ENCODE results near the gene SGCA.

The SGCA gene

DNA sequence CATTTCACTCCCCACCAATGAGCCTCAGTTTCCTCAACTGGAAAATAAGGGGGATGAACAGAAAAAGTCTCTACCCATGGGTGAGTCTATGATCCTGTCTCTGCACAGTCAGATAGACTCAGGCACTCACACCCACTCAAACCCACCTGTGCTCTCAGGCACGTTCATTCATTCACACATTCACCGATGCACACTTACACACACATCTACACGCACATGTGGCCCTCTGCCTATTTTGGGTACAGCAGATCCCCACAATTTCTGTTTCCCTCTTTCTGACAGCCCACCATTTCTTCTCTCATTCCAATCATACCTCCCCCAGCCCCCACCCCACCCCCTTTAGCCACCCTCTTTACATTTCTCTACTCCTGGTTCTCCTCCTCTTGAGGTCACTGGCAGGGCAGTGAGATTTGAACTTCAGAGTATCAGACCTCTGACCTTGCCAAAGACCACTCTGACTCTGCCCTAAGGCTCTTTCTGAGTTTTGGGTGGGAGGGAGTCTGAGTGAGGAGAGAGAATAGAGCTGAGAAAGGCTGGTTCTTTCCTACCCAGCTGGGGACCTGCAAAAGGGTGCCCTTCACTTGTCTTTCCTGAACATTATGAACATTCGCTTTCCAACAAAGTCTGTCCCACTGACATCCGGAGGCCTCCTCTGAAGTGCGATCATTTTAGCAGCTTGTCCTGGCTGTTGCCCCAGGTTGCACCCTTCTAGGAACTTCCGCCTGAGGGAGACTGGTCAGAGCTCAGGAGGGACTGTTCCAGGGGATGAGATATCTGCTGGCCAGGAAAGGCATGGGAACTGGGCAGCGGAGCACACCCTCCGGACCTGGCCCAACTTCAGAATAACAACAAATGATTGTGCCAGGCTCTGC, 45.7 kb downstream of the SGCA start:
- H3K36me3 ChIP-seq (ENCODE audit: control insufficient read depth, insufficient read depth, low read length, severe bottlenecking), result no peaks in the 10 kb centered on the region
- DNase-seq (ENCODE audit: low read depth), result peak; percentile 32
- no peaks in the 10 kb centered on the region for H3K9me3 ChIP-seq (ENCODE audit: control insufficient read depth, low read length)
- H3K4me3 ChIP-seq (ENCODE audit: low read length), result peak overlapping the region; percentile 74
- peaks cover 68% of the 10 kb centered on the region for H3K4me1 ChIP-seq (ENCODE audit: control insufficient read depth, insufficient read depth, low read length)
- peak overlapping the region; percentile 94 for H3K9ac ChIP-seq (ENCODE audit: low read length)
- H3K27me3 ChIP-seq (replicated peaks; ENCODE audit: control insufficient read depth, insufficient read depth, low read length), result no peaks in the 10 kb centered on the region

GRCh38 chr17:50212121-50212843, 46.5 kb downstream of the SGCA start:
- Histone ChIP-seq H3K4me1 (ENCODE audit: control insufficient read depth, insufficient read depth, low read length) (peaks cover 68% of the 10 kb centered on the region), H3K9ac (ENCODE audit: low read length) (peak overlapping the region; percentile 60), H3K9me3 (ENCODE audit: control insufficient read depth, low read length) (no peaks in the 10 kb centered on the region), H3K27me3 (replicated peaks; ENCODE audit: control insufficient read depth, insufficient read depth, low read length) (no peaks in the 10 kb centered on the region), H3K36me3 (ENCODE audit: control insufficient read depth, insufficient read depth, low read length, severe bottlenecking) (no peaks in the 10 kb centered on the region), H3K4me3 (ENCODE audit: low read length) (peak overlapping the region; percentile 36)
- DNase-seq (ENCODE audit: low read depth), result peak; percentile 56

- DNase-seq (ENCODE audit: low read depth), result no peak
- Histone ChIP-seq H3K4me1 (ENCODE audit: control insufficient read depth, insufficient read depth, low read length) (peaks cover 71% of the 10 kb centered on the region), H3K27me3 (replicated peaks; ENCODE audit: control insufficient read depth, insufficient read depth, low read length) (no peaks in the 10 kb centered on the region), H3K9ac (ENCODE audit: low read length) (no peak overlapping the region), H3K4me3 (ENCODE audit: low read length) (no peak overlapping the region), H3K9me3 (ENCODE audit: control insufficient read depth, low read length) (no peaks in the 10 kb centered on the region), H3K36me3 (ENCODE audit: control insufficient read depth, insufficient read depth, low read length, severe bottlenecking) (no peaks in the 10 kb centered on the region)
Observed at GRCh38 chr17:50213026-50214022, 47.5 kb downstream of the SGCA start.

DNA sequence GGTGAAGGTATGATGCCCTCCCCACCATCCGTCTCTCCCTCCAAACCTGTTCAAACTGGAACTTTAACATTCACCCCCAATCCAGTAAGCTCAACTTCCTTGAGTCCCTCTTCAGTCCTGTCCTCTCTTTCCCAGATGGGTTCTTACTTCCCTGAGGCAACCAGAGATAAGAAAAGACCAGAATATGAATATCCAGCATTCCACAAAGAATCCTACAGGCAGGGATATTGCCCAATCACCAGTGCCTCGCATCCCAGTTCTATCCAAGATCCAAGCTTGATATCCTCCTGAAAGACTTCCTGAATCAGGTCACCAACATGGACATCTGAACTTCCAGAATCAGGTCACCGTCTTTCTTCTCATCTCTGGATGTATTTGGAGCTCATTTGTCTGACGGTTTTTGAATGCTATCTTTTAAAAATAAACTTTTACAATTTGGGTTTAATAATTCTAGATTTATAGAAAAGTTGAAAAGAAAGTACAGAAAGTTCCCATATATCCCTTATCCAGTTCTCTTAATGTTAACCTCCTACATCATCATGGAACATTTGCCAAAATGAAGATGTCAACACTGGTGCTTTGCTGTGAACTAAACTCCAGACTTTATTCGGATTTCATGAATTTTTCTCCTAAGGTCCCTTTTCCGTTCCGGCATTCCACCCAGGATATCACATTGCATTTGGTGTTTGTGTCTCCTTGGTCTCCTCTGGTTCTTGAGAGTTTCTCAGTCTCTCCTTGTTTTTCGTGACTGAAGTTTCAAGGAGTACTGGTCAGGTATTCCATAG, 49.4 kb downstream of the SGCA start:
- H3K4me3 ChIP-seq (ENCODE audit: low read length), result no peak overlapping the region
- DNase-seq (ENCODE audit: low read depth), result peak; percentile 45
- no peaks in the 10 kb centered on the region for H3K9me3 ChIP-seq (ENCODE audit: control insufficient read depth, low read length)
- H3K4me1 ChIP-seq (ENCODE audit: control insufficient read depth, insufficient read depth, low read length), result peaks cover 74% of the 10 kb centered on the region
- H3K36me3 ChIP-seq (ENCODE audit: control insufficient read depth, insufficient read depth, low read length, severe bottlenecking), result no peaks in the 10 kb centered on the region
- H3K27me3 ChIP-seq (replicated peaks; ENCODE audit: control insufficient read depth, insufficient read depth, low read length), result no peaks in the 10 kb centered on the region
- H3K9ac ChIP-seq (ENCODE audit: low read length), result peak overlapping the region; percentile 30

DNA sequence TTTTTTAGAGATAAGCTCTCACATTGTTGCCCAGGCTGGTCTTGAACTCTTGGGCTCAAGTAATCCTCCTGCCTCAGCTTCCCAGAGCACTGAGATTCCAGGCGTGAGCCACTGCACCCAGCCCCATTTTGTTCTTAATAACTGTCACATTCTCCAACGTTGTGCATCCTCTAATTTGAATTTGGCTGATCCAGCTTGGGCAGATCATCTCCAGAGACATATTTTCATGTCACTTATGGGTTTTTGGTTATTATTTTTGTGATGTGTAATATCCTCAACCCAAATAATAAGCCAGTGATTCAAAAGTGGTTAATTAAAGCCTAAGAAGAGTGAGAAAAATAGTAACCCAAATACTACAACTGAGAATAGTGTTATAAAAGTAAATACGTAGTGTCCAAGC, 51.8 kb downstream of the SGCA start:
- Histone ChIP-seq H3K27me3 (replicated peaks; ENCODE audit: control insufficient read depth, insufficient read depth, low read length) (no peaks in the 10 kb centered on the region), H3K4me3 (ENCODE audit: low read length) (peak overlapping the region; percentile 60), H3K36me3 (ENCODE audit: control insufficient read depth, insufficient read depth, low read length, severe bottlenecking) (no peaks in the 10 kb centered on the region), H3K9ac (ENCODE audit: low read length) (peak overlapping the region; percentile 81), H3K4me1 (ENCODE audit: control insufficient read depth, insufficient read depth, low read length) (peaks cover 76% of the 10 kb centered on the region), H3K9me3 (ENCODE audit: control insufficient read depth, low read length) (no peaks in the 10 kb centered on the region)
- DNase-seq (ENCODE audit: low read depth), result no peak

- Histone ChIP-seq H3K4me3 (ENCODE audit: low read length) (peak overlapping the region; percentile 60), H3K27me3 (replicated peaks; ENCODE audit: control insufficient read depth, insufficient read depth, low read length) (no peaks in the 10 kb centered on the region), H3K36me3 (ENCODE audit: control insufficient read depth, insufficient read depth, low read length, severe bottlenecking) (no peaks in the 10 kb centered on the region), H3K9ac (ENCODE audit: low read length) (peak overlapping the region; percentile 81), H3K4me1 (ENCODE audit: control insufficient read depth, insufficient read depth, low read length) (peaks cover 81% of the 10 kb centered on the region), H3K9me3 (ENCODE audit: control insufficient read depth, low read length) (no peaks in the 10 kb centered on the region)
- peak; percentile 61 for DNase-seq (ENCODE audit: low read depth)
Observed at GRCh38 chr17:50218071-50218759, 52.4 kb downstream of the SGCA start.

DNA sequence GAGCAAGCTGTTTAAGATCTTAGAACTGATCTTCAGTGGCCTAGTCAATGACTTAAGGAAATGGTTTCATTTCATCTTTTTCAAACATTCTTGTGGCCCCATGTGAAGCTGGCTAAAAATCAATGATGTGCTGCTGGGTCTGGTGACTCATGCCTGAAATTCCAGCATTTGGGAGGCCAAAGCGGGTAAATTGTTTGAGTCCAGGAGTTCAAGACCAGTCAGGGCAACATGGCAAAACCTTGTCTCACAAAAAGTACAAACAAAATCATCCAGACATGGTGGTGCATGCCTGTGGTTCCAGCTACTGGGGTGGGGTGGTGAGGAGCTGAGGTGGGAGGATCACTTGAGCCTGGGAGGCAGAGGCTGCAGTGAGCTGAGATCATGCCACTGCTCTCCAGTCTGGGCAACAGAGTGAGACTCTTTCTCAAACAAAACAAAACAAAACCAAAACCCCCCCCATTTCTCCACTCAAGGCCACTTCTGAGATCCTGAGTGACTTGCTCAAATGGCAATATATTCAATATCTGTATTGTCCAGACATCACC, 53.0 kb downstream of the SGCA start:
- peak; percentile 89 for DNase-seq (ENCODE audit: low read depth)
- Histone ChIP-seq H3K9me3 (ENCODE audit: control insufficient read depth, low read length) (no peaks in the 10 kb centered on the region), H3K9ac (ENCODE audit: low read length) (peak overlapping the region; percentile 81), H3K27me3 (replicated peaks; ENCODE audit: control insufficient read depth, insufficient read depth, low read length) (no peaks in the 10 kb centered on the region), H3K36me3 (ENCODE audit: control insufficient read depth, insufficient read depth, low read length, severe bottlenecking) (no peaks in the 10 kb centered on the region), H3K4me1 (ENCODE audit: control insufficient read depth, insufficient read depth, low read length) (peaks cover 81% of the 10 kb centered on the region), H3K4me3 (ENCODE audit: low read length) (peak overlapping the region; percentile 69)

- DNase-seq (ENCODE audit: low read depth), result peak; percentile 89
- peak overlapping the region; percentile 69 for H3K4me3 ChIP-seq (ENCODE audit: low read length)
- H3K4me1 ChIP-seq (ENCODE audit: control insufficient read depth, insufficient read depth, low read length), result peaks cover 79% of the 10 kb centered on the region
- no peaks in the 10 kb centered on the region for H3K27me3 ChIP-seq (replicated peaks; ENCODE audit: control insufficient read depth, insufficient read depth, low read length)
- no peaks in the 10 kb centered on the region for H3K36me3 ChIP-seq (ENCODE audit: control insufficient read depth, insufficient read depth, low read length, severe bottlenecking)
- peak overlapping the region; percentile 81 for H3K9ac ChIP-seq (ENCODE audit: low read length)
- no peaks in the 10 kb centered on the region for H3K9me3 ChIP-seq (ENCODE audit: control insufficient read depth, low read length)
Observed at GRCh38 chr17:50219342-50219741, 53.5 kb downstream of the SGCA start.

GRCh38 chr17:50219939-50220465, 54.2 kb downstream of the SGCA start:
- peak overlapping the region; percentile 69 for H3K4me3 ChIP-seq (ENCODE audit: low read length)
- H3K27me3 ChIP-seq (replicated peaks; ENCODE audit: control insufficient read depth, insufficient read depth, low read length), result no peaks in the 10 kb centered on the region
- DNase-seq (ENCODE audit: low read depth), result peak; percentile 89
- H3K4me1 ChIP-seq (ENCODE audit: control insufficient read depth, insufficient read depth, low read length), result peaks cover 73% of the 10 kb centered on the region
- H3K9ac ChIP-seq (ENCODE audit: low read length), result peak overlapping the region; percentile 81
- H3K9me3 ChIP-seq (ENCODE audit: control insufficient read depth, low read length), result no peaks in the 10 kb centered on the region
- H3K36me3 ChIP-seq (ENCODE audit: control insufficient read depth, insufficient read depth, low read length, severe bottlenecking), result no peaks in the 10 kb centered on the region
